Skeletal muscle tissue (tissue), 2 donors: ENCODE results near the gene UQCR11. TPM values are rescaled to one million over a fixed set of nuclear protein-coding genes. Genes with fewer than 3 reads are reported as not detected.

Experiments used
- small RNA-seq: library from RNA; depleted of rRNA; stranded (forward); fragments of <200 nt; gene quantifications from one replicate; pipeline ENCODE3, GENCODE V24; 2014
- total RNA-seq: library from RNA; depleted of rRNA; stranded (reverse); fragments of >200 nt; gene quantifications from one replicate; pipeline ENCODE4 v1.2.3, GENCODE V29; 2014

The UQCR11 gene
- total RNA-seq, 1 donor from 2014 or later, result 82.5 TPM

Small RNAs within 50 kb of the gene (small RNA-seq; reads per million reads assigned to genes)
- gene AC005943.2 (not detected), gene RN7SL477P (not detected), gene RNU6-1223P (not detected)

Other genes with a start within 250 kb of the UQCR11 start
- gene NDUFS7, start 221.6 kb downstream of the UQCR11 start, total RNA-seq, result 43.3 TPM
- gene GAMT, start 203.9 kb downstream of the UQCR11 start, total RNA-seq, result 101 TPM
- gene DAZAP1, start 197.9 kb downstream of the UQCR11 start, total RNA-seq, result 27.1 TPM
- 354 TPM for gene RPS15, start 167.1 kb downstream of the UQCR11 start, total RNA-seq
- 1.0 TPM for gene APC2, start 155.3 kb downstream of the UQCR11 start, total RNA-seq
- gene C19orf25, start 126.2 kb downstream of the UQCR11 start, total RNA-seq, result 11.5 TPM
- gene PCSK4, start 115.1 kb downstream of the UQCR11 start, total RNA-seq, result 0.52 TPM
- 2.1 TPM for gene REEP6, start 114.3 kb downstream of the UQCR11 start, total RNA-seq
- 3.1 TPM for gene ADAMTSL5, start 92.4 kb downstream of the UQCR11 start, total RNA-seq
- gene PLK5, start 81.4 kb downstream of the UQCR11 start, total RNA-seq, result not detected
- 21.4 TPM for gene MEX3D, start 37.1 kb downstream of the UQCR11 start, total RNA-seq
- 51.7 TPM for gene MBD3, start 12.6 kb downstream of the UQCR11 start, total RNA-seq
- gene TCF3, start 47.2 kb upstream of the UQCR11 start, total RNA-seq, result 44.4 TPM
- gene ONECUT3, start 148.0 kb upstream of the UQCR11 start, total RNA-seq, result not detected
- gene ATP8B3, start 206.8 kb upstream of the UQCR11 start, total RNA-seq, result 0.52 TPM
- 5.7 TPM for gene REXO1, start 243.0 kb upstream of the UQCR11 start, total RNA-seq